Stomach (tissue), 4 donors: ENCODE results near the gene TMEM132D.

Experiments
- CTCF ChIP-seq, 7 experiments: fragments of 450-650 bp in 4 of 7; fragments of 200-600 bp in 3 of 7; sonication (generic) in 3 of 7; IDR thresholded peaks; one replicate each; pipeline ENCODE4 v1.5.1; 2016 to 2019; ENCODE audit warnings: antibody characterized with exemption in 7 of 7, control low read depth in 2 of 7, mild to moderate bottlenecking in 1 of 7
- POLR2AphosphoS5 ChIP-seq, 3 donors: sonication (generic); formaldehyde crosslinking; IDR thresholded peaks; one replicate each; pipeline ENCODE4 v1.6.1; 2016; ENCODE audit warnings: antibody characterized with exemption in 3 of 3

GRCh38 chr12:129279771-129280170 lies 624.1 kb downstream of the TMEM132D start:
- TF ChIP-seq CTCF (IDR thresholded peaks at IDR 0.05) (no peak), POLR2AphosphoS5 (IDR thresholded peaks at IDR 0.05) (no peak)
